Testis (tissue), 2 donors: ENCODE data around the gene GAD2.

Experiments
- CTCF ChIP-seq, 3 experiments: fragments of 450-650 bp in 2 of 3; fragments of 200-600 bp in 1 of 3; sonication (generic) in 1 of 3; IDR thresholded peaks; one replicate each; pipeline ENCODE4 v1.5.1; 2016 to 2019; ENCODE audit warnings: antibody characterized with exemption in 3 of 3, mild to moderate bottlenecking in 2 of 3, moderate library complexity in 1 of 3
- POLR2A ChIP-seq: fragments of 450-650 bp; IDR thresholded peaks from one replicate; pipeline ENCODE4 v1.6.1; 2017; ENCODE audit warnings: antibody characterized with exemption, mild to moderate bottlenecking, moderate library complexity

GRCh38 chr10:26303366-26303765 lies 86.8 kb downstream of the GAD2 start:
- no peak for TF ChIP-seq POLR2A
- TF ChIP-seq CTCF (IDR thresholded peaks at IDR 0.05), result no peak
